H7 (cell line): ENCODE measurements around the gene TSHZ1. TPM values are rescaled to one million over a fixed set of nuclear protein-coding genes. Genes with fewer than 3 reads are reported as not detected.

Experiments
- DNase-seq: peaks from one replicate; pipeline ENCODE4 v3.0.0; 2012
- H3K27me3 ChIP-seq: 2 replicates; pipeline ENCODE4 v1.6.0; 2011; ENCODE audit warnings: mild to moderate bottlenecking, low read length; ENCODE audit not compliant: control insufficient read depth, insufficient read depth
- H3K36me3 ChIP-seq: replicated peaks from 2 replicates; pipeline ENCODE4 v1.5.1; 2011; ENCODE audit warnings: low read length; ENCODE audit not compliant: control insufficient read depth, insufficient read depth
- H3K4me3 ChIP-seq: 2 replicates; pipeline ENCODE4 v1.5.1; 2011; ENCODE audit warnings: low read depth, mild to moderate bottlenecking, control low read depth, low read length, moderate library complexity; ENCODE audit not compliant: insufficient read depth
- total RNA-seq: library from RNA; depleted of rRNA; stranded (reverse); fragments of >200 nt; shearing (Covaris generic); gene quantifications from 2 replicates; pipeline ENCODE4 v1.2.3, GENCODE V29; 2014

Gene TSHZ1
- total RNA-seq, 1 experiment from 2014 or later: 4.6 TPM

DNA sequence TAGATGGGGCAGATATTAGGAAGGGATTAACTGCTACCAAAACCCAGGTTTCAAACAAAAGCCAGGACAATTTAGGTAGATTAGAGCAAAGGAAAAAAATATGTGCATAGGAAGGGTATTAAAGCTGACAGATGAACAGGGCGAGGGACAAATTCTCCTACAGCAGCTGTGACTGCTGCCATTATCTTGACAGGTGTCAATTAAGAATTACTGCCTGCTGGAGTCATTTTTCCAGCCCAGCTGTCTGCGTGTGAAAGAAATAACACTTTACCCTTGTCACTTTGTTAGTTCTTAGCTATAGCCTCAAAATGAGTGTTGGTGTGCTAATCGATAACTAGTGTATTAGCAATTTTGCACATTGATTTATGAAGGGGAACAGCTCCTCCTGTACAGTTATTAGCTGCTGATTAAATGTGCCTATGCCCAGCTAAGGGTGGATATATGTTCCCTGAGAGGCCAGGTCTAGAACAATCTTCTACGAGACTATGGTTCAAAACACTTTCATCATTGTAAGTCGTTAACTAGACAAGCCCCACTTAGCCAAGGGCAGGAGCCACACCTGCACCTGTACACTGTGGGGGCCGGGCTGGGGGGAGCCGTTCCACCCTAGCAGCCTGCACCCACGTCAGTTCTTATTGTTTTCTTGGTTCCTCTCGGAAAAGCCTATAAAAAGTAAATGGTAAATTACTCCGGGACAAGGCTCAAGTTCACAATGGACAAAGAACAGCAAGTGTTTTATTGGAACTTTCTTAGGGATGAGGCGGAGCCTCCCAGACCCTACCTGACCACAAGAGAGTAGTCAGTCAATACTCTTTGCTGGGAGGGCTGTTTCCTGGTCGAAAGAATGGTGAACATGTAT, 7.7 kb downstream of the TSHZ1 start:
- Histone ChIP-seq H3K27me3 (peaks cover 1% of the 10 kb centered on the region; the same call in 1 of the 2 replicates), H3K4me3 (no peak overlapping the region), H3K36me3 (no peaks in the 10 kb centered on the region)
- no peak for DNase-seq

DNA sequence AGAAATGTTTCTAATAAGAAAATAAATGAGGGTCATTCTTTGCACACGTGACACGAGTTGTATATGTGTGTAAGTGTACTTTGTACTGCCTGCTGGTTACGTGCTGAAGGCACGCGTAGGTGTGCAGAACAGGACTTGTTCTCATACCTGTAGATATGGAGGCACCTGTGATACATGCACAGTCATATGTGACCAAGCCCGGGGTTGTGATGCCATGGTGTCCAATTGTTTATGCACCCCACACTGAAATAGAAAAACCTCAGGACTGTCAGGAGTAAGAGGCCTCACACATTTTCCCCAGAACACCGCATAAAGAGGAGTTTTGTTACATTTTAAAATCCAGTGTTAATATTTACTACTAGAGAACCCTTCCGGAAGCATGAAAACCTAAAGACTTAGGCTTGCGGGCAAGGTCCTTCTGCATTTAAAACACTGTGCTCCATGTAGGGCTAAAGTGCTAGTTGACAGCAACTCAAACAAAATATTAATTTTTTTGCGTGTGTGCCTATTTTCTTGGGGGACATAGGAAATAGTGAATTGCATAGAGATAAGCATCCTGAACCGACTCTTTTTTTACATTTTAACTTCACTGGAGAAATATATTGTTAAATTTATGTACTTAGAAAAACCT, 9.3 kb downstream of the TSHZ1 start:
- Histone ChIP-seq H3K4me3 (no peak overlapping the region), H3K36me3 (no peaks in the 10 kb centered on the region), H3K27me3 (no peaks in the 10 kb centered on the region)
- DNase-seq: no peak

DNA sequence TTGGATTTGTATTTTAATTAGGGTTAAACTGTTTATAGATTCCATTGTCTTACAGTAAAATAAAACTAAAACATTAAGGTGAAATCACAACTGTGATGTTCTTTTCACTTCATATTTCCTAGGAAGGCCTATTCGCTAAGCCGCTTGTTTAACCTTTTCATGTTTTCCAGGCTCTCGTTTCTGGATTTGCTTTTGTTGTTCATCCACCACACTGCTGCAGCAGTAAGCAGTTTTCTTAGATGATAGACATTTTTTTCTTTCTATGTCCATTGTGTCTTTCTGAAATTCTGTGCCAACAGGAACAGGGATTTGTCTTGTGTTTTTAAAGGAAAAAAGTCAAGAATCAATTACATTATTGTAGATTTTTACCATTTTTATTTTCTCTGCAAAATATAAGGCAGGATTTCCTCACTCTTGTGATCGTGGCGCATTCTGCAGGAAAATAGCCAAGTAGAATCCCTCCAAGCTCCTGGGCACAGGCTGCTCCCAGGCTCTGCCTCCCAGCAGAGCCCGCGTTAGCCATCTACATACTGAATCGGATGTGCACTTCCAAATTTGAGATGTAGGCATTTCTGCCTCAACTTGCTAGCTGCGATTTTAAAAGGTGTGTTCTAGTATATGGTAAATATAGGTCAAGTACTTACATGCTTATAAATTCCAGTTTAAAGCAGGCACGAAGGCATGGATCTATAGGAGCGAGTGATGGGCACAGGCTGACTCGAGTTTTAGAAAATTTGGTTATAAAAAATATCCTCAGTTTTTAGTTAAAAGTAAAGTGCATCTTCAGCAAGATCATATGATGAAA, 10.2 kb downstream of the TSHZ1 start:
- no peak for DNase-seq
- Histone ChIP-seq H3K4me3 (no peak overlapping the region), H3K27me3 (no peaks in the 10 kb centered on the region), H3K36me3 (no peaks in the 10 kb centered on the region)

DNA sequence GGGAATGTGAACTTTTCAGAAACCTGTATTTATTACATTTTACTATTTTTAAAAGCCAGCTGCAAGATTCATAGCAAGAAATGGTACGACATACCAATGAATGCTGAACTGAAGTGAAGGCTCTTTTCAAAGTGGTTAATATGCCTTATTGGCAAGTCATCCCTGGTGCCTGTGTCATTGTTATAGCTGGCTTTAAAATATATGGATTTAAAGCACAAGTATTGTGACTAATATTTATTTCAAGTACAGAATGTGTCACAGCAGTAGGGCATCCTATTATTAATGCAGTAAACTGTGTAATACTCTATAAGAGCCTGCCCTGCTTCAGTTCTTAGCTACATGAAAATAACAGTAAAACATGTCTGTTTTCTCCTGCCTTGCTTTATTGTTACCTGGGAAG, 10.8 kb downstream of the TSHZ1 start:
- DNase-seq: no peak
- no peak overlapping the region for H3K4me3 ChIP-seq
- no peaks in the 10 kb centered on the region for H3K36me3 ChIP-seq
- H3K27me3 ChIP-seq: no peaks in the 10 kb centered on the region

DNA sequence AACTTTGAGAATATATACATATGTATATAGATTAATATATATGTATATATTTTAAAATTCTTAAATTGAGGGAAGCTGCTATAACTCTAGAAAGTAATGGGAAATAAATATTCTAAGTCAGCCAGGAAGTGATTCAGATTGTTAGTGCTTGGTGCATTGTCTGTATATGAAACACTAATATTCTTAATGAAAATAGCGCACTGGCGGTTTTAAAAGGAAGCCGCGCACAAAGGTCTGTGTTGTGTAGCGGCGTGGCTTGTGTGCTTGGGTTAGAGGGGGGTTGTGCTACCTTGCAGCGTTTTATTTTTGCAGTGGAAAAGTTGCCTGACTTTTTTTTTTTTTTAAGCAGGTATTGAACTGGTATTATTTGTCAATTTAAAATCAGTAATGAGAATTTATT, 11.3 kb downstream of the TSHZ1 start:
- H3K27me3 ChIP-seq: no peaks in the 10 kb centered on the region
- no peak overlapping the region for H3K4me3 ChIP-seq
- no peaks in the 10 kb centered on the region for H3K36me3 ChIP-seq
- no peak for DNase-seq

DNA sequence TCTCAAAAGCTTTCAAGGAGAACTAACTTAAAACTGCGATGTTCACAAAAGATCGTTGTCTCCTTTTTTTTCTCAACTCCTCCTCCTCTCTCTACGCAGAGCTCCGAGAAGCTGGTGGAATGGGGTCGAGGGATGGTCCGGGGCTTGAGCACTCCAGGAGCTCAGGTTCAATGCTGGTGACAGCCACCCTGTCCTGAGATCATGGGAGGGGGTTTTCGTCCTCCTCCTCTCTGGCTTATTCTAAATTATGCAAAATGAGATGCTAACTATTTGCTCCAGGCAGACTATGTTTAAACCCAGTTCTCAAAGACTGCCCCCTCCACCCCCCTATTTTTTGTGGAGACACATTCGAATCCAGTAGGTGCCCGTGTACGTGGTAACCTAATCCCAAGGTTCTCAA, 11.8 kb downstream of the TSHZ1 start:
- Histone ChIP-seq H3K27me3 (no peaks in the 10 kb centered on the region), H3K36me3 (no peaks in the 10 kb centered on the region), H3K4me3 (no peak overlapping the region)
- DNase-seq: no peak

DNA sequence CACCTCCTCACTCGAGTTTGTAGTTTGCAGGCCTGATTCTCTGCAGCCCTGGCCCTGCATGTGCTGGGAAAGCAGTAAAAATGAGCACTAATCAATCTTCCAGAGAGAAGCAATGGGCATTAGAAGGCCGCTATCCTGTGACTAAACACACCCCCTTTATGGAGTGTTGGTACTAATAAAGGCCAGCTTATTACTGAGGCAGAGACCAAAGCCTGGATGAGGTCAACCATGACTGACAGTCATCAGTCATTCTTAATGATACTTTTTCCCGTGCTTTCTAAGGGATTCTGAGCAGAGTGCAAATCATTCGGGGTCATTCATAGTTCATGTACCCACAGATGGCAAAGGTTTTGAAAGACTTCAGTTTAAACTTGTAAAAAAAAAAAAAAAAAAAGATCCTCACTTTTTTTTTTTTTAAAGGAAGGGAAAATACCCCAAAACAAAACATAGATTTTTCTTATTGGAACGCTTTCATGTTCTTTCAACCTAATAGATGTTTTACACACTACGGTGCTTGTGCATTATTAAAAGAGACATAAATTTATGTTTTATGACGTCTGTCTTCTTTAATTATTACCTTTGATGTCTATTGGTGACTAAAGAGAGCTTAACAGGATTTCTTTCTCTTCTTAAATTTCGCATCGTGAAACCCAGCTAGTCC, 13.2 kb downstream of the TSHZ1 start:
- Histone ChIP-seq H3K4me3 (no peak overlapping the region), H3K27me3 (no peaks in the 10 kb centered on the region), H3K36me3 (no peaks in the 10 kb centered on the region)
- no peak for DNase-seq

DNA sequence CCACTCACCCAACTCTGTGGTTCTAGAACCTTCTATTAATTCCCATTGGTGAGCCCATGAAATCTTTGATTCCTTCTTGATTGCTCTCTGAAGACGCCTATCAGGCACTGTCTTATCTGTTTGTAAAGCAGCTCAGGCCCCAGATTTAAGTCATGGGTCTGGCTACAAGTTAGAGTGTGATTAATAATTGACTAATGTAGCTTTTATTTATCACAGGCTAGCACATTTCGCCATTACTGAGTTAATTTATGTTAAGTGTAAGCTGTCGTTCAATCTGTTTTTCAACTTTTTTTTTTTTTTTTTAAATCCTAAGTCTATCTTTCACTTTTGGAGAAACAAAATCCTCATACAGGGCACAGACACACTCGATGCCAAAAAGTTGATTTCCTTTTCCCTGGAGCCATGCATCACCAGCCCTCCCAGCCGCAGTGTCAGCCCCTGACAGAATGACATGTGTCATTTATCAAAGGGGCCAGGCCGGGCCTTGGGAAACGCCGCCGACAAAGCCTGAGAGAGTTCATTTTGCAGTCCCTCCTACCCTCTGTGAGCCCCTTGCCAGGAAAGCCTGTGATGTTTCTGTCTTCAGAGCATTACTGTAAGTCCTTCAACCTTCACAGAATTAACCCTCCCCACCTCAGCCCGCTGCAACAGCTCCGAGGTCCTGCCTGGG, 15.8 kb downstream of the TSHZ1 start:
- no peak for DNase-seq
- no peaks in the 10 kb centered on the region for H3K36me3 ChIP-seq
- no peak overlapping the region for H3K4me3 ChIP-seq
- H3K27me3 ChIP-seq: no peaks in the 10 kb centered on the region

DNA sequence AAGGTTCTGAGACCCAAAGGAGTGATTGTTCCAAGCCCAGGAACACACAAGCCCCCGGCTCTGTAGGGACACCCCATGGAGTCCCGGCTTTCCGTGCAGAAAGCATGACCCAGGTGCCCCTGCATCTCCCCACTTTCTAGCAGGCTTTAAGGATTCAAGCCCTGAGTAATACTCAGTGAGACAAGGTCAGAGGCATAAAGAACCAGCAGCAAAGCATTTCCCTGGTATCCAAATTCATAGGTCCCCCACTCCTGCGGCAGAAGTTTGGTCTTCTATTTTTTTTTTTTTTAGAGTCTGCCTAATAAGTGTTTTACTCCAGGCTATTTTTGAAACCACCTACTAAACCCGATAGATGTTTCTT, 16.3 kb downstream of the TSHZ1 start:
- no peak overlapping the region for H3K4me3 ChIP-seq
- DNase-seq: no peak
- no peaks in the 10 kb centered on the region for H3K27me3 ChIP-seq
- no peaks in the 10 kb centered on the region for H3K36me3 ChIP-seq

DNA sequence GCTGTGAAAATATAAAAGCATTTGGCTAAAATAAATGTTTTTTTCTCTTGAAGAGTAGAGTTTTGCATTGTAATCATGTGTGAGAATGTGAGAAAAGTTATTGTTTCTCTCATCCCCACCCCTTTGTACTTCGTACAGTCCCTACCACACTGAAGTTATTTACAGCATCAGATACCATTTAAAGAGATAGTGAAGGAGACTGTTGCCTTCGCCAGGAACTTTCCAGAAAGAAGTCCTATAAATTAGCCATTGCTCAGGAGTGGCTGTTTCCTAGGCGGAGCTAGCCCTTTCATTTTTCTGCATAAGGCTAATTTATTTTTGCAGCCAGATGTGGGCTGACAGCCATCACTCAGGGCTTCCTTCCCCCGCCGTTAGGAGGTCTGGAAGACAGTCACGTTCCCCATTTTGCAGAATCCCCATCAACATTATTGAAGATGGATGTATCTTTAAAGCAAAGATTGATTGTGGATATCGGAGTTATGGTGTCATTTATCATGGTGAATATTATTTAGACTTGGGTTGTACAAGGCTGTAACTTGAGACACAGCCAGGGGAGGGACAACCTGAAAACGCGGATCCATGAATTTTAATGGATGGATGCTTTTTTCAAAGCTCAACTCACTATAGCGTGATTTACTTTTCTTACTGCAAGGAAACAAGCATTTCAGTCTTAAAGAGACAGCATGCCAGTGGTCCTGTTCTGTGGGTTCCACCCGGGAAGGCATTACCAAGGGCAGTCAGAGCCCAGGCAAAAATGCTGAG, 17.1 kb downstream of the TSHZ1 start:
- Histone ChIP-seq H3K4me3 (no peak overlapping the region), H3K36me3 (no peaks in the 10 kb centered on the region), H3K27me3 (no peaks in the 10 kb centered on the region)
- DNase-seq: no peak

DNA sequence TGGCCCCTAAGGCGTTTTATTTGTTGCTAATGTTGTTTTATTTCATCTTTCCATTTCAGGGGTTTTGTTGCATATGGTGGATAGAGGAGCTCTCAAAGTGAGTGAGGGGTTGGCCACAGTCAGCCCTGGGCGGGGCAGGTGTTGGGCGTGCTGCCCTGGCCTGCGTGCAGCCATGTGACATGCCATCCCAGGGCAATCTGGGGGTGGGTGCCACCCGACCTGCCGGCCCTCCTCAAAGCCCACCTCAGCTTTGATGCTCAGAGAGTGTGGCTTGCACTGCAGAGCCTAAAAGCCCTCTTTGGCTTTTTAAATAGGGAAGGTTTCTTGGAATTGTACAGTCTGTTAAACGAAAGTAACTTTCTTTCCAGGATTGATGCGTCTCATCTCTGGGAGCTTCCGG, 18.4 kb downstream of the TSHZ1 start:
- no peaks in the 10 kb centered on the region for H3K36me3 ChIP-seq
- no peak overlapping the region for H3K4me3 ChIP-seq
- DNase-seq: no peak
- H3K27me3 ChIP-seq: no peaks in the 10 kb centered on the region

DNA sequence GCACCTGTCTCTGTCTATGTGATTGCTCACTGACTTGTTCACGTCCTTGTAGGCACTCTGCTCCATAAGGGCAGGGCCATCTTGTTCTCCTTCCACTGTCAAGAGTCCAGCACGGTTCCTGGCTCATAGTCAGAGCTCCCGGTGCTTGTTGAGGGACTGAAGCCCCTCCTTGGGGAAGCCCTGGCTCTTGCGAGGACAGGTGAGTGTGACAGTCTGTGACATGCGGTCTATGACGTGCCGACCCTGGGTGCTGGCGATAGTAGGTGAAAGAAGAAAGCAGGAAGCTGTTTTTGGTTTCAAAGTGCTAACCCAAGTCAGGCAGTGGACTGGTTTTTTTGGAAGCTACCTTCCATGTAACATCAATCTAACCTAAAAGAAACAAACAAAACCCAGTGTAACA, 18.8 kb downstream of the TSHZ1 start:
- no peak for DNase-seq
- H3K36me3 ChIP-seq: no peaks in the 10 kb centered on the region
- no peaks in the 10 kb centered on the region for H3K27me3 ChIP-seq
- no peak overlapping the region for H3K4me3 ChIP-seq

DNA sequence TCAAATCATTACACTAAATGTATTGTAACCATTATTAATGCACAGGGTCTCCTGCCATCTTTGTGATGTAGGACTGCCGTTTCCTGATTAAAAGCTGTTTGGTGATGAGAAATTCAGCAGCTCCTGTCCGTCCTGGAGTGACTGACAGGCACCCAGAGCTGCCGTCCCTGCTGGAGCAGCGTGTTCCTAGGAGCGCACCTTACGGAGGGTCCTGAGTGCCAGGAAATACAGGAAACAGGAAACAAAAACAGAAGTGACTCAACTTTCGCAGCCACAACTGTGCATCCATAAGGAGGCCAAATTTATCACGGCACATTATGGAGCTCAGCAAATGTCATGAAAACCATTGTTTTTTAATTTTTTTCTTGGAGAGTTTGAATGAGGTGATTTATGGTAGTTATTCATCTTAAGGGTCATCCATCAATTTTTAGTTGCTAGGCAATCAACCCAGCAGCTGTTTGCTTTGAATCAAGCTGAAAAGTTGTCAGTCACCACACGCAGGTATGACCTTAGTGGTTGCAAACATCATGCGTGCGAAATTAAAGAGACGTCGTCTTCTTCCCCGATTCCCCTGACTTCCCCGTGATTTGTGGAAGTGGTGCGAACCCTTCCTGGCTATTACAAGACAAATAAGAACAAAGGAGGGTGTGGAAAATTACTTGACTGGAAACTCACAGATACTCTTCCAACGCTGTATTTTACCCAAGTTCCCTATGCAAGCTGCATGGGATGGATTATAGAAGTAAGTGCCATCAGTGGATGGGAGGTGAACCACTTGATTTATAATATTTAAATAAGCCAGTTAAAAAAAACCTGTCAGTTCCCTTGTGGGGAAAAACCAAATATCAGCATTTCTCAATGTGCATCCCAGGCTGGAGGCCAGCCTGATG, 19.8 kb downstream of the TSHZ1 start:
- no peaks in the 10 kb centered on the region for H3K27me3 ChIP-seq
- DNase-seq: no peak
- no peaks in the 10 kb centered on the region for H3K36me3 ChIP-seq
- no peak overlapping the region for H3K4me3 ChIP-seq
